Erythroblast (primary cell): ENCODE measurements around the gene CD81.

Experiments used
- GATA1 ChIP-seq: IDR thresholded peaks from 2 replicates; pipeline ENCODE4 v1.6.1; 2011; ENCODE audit warnings: low read depth, mild to moderate bottlenecking, control low read depth, low read length, moderate library complexity
- POLR2A ChIP-seq: IDR thresholded peaks from 2 replicates; pipeline ENCODE4 v1.6.1; 2011; ENCODE audit warnings: mild to moderate bottlenecking, low read length

- TF ChIP-seq POLR2A (no peak), GATA1 (no peak)
Observed at GRCh38 chr11:2421996-2422395, 44.9 kb downstream of the CD81 start.
